ENCODE results near the gene WDR38. TPM values are rescaled to one million over a fixed set of nuclear protein-coding genes. Genes with fewer than 3 reads are reported as not detected.
"Not testable (repeated sequence)": the region's sequence is repeated elsewhere in the genome, so short reads cannot be mapped to it uniquely, and the experiment has no call there.

Gene WDR38
- total and polyA plus RNA-seq, 2 of the 4 experiments (the other 2 are of a cell fraction) = not detected

GRCh38 chr9:124838567-124839275 is 14.5 kb upstream of the WDR38 start:
- H4K20me1 ChIP-seq (ENCODE audit: insufficient read depth, low read length); H3K4me2 ChIP-seq (ENCODE audit: low read depth, low read length); H4K5ac ChIP-seq (ENCODE audit: low read depth, low read length); H3K27me3 ChIP-seq (ENCODE audit: control insufficient read depth, insufficient read depth, low read length); in situ Hi-C loops (cut with MboI; ENCODE audit: low sequenced_read_pairs); ATAC-seq (ENCODE audit: low read depth); H2BK5ac ChIP-seq (ENCODE audit: low read depth, low read length, poor library complexity, severe bottlenecking); H3K9ac ChIP-seq (ENCODE audit: low read depth, low read length); H3K36me3 ChIP-seq (ENCODE audit: control insufficient read depth, insufficient read depth, low read length); DNase-seq; H2AK5ac ChIP-seq (ENCODE audit: low read depth, low read length); H2BK20ac ChIP-seq (ENCODE audit: low read depth, low read length); H3K56ac ChIP-seq (ENCODE audit: extremely low read depth, insufficient read depth, low read length); BruUV-seq (replicated peaks); H3K4ac ChIP-seq (ENCODE audit: low read depth, low read length); H3K23ac ChIP-seq (ENCODE audit: low read depth, low read length); H2AK9ac ChIP-seq (replicated peaks; ENCODE audit: low read depth, low read length, poor library complexity); H3K9me3 ChIP-seq (ENCODE audit: control insufficient read depth, insufficient read depth, low read length); H3K18ac ChIP-seq (ENCODE audit: low read depth, low read length); H4K91ac ChIP-seq (ENCODE audit: insufficient read depth, low read depth, low read length); POLR2A ChIA-PET (ENCODE audit: unreplicated experiment); H2BK15ac ChIP-seq (ENCODE audit: low read depth, low read length); H3K9me1 ChIP-seq (ENCODE audit: insufficient read depth, low read length); H2BK120ac ChIP-seq (ENCODE audit: low read depth, low read length); H4K8ac ChIP-seq (ENCODE audit: low read depth in 2 of 2, low read length in 2 of 2); H3K4me3 ChIP-seq (ENCODE audit: insufficient read depth, low read depth, low read length); H2AFZ ChIP-seq (replicated peaks; ENCODE audit: low read length, poor library complexity); H3K27ac ChIP-seq (ENCODE audit: insufficient read depth, low read length); dilution Hi-C loops (cut with HindIII; ENCODE audit: low sequenced_read_pairs, unreplicated experiment); H3K79me1 ChIP-seq (ENCODE audit: low read depth in 1 of 2, low read length in 2 of 2); H3K14ac ChIP-seq (replicated peaks; ENCODE audit: low read depth, low read length): not testable (repeated sequence)
- intact Hi-C loops (cut with micrococcal nuclease) = loop anchor here (1.0 kb wide), 1 partner anchor 64 kb away; no protein-coding TSS in a partner anchor
- peaks cover 14% of the 10 kb centered on the region for H3K4me1 ChIP-seq (ENCODE audit: control insufficient read depth, insufficient read depth, low read length)
- WGBS, 2 experiments (ENCODE audit: extremely low coverage in 2 of 2, insufficient read length in 1 of 2) = 98% methylated on average over 5 of the region's 52 CpGs; no CpG with 5 or more reads in 1 of the 2 experiments
- CTCF ChIA-PET = interaction anchor here (1.3 to 1.6 kb wide), 2 partner anchors 9 to 73 kb away, joined by 4 to 5 read pairs; no protein-coding TSS in a partner anchor

Measured in IMR-90 (cell line).